Ishikawa (cell line): ENCODE results near the gene CDR2L.

Source experiments
- EGR1 ChIP-seq: IDR thresholded peaks from 2 replicates; pipeline ENCODE4 v1.6.1; 2012
- TF ChIP-seq, protein P1 (sequence below): IDR thresholded peaks from 2 replicates; pipeline ENCODE4 v1.6.1; 2012

- no peak for TF ChIP-seq EGR1
- TF ChIP-seq, protein P1, sequence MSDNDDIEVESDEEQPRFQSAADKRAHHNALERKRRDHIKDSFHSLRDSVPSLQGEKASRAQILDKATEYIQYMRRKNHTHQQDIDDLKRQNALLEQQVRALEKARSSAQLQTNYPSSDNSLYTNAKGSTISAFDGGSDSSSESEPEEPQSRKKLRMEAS, result no peak
Measured at GRCh38 chr17:75005291-75005690, 17.9 kb downstream of the CDR2L start.
